ENCODE data around the gene RUBCNL. TPM values are rescaled to one million over a fixed set of nuclear protein-coding genes. Genes with fewer than 3 reads are reported as not detected.

The RUBCNL gene
- total and polyA plus RNA-seq, 2 of the 8 experiments (the other 6 are each of a cell fraction or from before 2014, with no cell fraction given) = 2.6 to 4.9 TPM

GRCh38 chr13:46339035-46339666 is 47.9 kb downstream of the RUBCNL start (continued):
- TF ChIP-seq CHD7 (IDR thresholded peaks at IDR 0.05; ENCODE audit: insufficient replicate concordance, low read length) (no peak), GTF2F1 (IDR thresholded peaks at IDR 0.05; ENCODE audit: borderline replicate concordance, low read depth, low read length) (no peak)

All from H1 (cell line).